Measurements from ENCODE around the gene RAD51AP2.

The RAD51AP2 gene

DNA sequence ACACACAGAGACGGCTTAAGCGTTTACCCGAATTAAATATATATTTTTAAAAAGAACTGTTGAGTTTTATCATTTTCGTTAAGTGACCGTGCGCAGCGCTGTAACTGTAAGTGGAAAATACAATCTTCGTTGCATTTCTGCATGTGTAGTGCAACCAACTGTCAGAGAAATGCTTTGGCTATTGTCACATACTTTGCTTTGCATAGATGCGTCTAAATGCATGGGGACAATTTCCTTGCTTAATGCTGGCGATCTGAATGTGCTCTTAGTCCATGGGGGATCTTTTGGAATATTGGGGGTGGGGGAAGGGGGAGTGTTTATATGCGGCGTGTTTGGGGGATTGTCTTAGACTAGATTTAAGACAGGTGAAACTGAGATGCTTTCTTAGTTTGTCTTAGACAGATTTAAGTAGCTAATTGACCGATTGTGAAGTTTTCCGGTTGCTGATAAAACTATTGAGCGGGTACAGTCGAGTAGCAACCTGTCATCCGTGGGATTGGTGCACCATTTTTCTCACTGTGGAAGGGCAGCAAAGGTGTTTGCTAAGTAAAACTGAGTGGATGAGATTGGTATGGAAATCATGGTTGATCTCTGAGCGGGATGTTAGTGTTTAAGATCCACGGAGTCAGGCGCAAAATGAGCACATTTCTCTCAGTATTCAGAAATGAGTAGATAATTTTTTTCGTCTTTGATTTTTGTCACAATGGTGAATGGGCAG is 22.7 kb upstream of the RAD51AP2 start:
- Histone ChIP-seq H3K4me3 (replicated peaks; ENCODE audit: insufficient read depth, low read length) (no peak overlapping the region), H3K27me3 (ENCODE audit: insufficient read depth, poor library complexity, severe bottlenecking) (peaks cover 52% of the 10 kb centered on the region), H3K27ac (replicated peaks) (no peak overlapping the region)
- DNase-seq (ENCODE audit: low read depth in 1 of 2, low spot score in 1 of 2) = no peak
- TF ChIP-seq, protein P1, sequence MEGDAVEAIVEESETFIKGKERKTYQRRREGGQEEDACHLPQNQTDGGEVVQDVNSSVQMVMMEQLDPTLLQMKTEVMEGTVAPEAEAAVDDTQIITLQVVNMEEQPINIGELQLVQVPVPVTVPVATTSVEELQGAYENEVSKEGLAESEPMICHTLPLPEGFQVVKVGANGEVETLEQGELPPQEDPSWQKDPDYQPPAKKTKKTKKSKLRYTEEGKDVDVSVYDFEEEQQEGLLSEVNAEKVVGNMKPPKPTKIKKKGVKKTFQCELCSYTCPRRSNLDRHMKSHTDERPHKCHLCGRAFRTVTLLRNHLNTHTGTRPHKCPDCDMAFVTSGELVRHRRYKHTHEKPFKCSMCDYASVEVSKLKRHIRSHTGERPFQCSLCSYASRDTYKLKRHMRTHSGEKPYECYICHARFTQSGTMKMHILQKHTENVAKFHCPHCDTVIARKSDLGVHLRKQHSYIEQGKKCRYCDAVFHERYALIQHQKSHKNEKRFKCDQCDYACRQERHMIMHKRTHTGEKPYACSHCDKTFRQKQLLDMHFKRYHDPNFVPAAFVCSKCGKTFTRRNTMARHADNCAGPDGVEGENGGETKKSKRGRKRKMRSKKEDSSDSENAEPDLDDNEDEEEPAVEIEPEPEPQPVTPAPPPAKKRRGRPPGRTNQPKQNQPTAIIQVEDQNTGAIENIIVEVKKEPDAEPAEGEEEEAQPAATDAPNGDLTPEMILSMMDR (IDR thresholded peaks at IDR 0.05; ENCODE audit: insufficient read depth, low read length) = no peak
- TF ChIP-seq POLR2AphosphoS5 (IDR thresholded peaks at IDR 0.05; ENCODE audit: low read depth) (no peak), GABPA (IDR thresholded peaks at IDR 0.05; ENCODE audit: low read depth) (no peak), SPI1 (IDR thresholded peaks at IDR 0.05; ENCODE audit: borderline replicate concordance, low read depth) (no peak)
- TF ChIP-seq, protein P2, sequence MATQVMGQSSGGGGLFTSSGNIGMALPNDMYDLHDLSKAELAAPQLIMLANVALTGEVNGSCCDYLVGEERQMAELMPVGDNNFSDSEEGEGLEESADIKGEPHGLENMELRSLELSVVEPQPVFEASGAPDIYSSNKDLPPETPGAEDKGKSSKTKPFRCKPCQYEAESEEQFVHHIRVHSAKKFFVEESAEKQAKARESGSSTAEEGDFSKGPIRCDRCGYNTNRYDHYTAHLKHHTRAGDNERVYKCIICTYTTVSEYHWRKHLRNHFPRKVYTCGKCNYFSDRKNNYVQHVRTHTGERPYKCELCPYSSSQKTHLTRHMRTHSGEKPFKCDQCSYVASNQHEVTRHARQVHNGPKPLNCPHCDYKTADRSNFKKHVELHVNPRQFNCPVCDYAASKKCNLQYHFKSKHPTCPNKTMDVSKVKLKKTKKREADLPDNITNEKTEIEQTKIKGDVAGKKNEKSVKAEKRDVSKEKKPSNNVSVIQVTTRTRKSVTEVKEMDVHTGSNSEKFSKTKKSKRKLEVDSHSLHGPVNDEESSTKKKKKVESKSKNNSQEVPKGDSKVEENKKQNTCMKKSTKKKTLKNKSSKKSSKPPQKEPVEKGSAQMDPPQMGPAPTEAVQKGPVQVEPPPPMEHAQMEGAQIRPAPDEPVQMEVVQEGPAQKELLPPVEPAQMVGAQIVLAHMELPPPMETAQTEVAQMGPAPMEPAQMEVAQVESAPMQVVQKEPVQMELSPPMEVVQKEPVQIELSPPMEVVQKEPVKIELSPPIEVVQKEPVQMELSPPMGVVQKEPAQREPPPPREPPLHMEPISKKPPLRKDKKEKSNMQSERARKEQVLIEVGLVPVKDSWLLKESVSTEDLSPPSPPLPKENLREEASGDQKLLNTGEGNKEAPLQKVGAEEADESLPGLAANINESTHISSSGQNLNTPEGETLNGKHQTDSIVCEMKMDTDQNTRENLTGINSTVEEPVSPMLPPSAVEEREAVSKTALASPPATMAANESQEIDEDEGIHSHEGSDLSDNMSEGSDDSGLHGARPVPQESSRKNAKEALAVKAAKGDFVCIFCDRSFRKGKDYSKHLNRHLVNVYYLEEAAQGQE (IDR thresholded peaks at IDR 0.05; ENCODE audit: insufficient replicate concordance, low read depth) = no peak

DNA sequence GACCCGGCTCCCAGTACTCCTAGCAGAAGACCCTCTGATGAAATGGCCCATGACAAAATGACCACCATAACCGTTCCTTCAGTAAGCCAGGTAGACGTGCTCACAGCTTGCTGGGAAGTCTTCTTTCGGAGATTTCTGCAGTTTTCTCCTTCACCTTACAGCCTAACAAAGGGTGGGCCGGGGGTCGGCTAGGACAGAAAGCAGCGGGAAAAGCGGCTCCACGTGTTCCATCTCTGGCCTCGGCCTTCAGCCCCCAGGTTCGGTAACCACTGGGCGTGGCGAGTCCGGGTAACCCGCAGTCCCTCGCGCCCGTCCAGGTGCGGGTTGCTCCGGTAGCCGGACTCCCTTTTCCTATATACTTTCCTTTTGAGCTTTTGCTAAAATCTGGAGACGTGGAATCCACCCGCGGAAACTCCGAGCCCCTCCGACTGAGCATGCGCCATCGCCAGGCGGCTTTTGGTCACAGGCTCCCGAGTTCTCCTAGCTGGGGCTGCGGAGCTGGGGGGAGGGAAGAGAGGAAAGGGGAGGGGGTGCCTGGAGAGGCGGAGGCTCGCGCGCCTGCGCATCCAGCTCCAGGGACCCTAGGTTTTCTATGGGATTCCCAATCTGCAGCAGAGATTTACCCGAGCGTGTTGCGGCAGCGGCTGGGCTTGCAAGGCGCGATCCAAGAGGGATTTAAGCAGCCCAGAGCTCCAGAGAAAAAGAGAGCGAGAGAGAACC is 22.0 kb upstream of the RAD51AP2 start, which contains the start of gene VSNL1:
Gene VSNL1, plus strand, starts transcription at position 604 of the 720 bp plus-strand sequence. CDS start 51,379 bp downstream, outside the sequence.
- peaks cover 52% of the 10 kb centered on the region for H3K27me3 ChIP-seq (ENCODE audit: insufficient read depth, poor library complexity, severe bottlenecking)
- H3K27ac ChIP-seq (replicated peaks) = no peak within 1 kb of the TSS
- no peak within 1 kb of the TSS for H3K4me3 ChIP-seq (replicated peaks; ENCODE audit: insufficient read depth, low read length)
- TF ChIP-seq, protein P1 (IDR thresholded peaks at IDR 0.05; ENCODE audit: insufficient read depth, low read length) = no peak
- DNase-seq (ENCODE audit: low read depth in 1 of 2, low spot score in 1 of 2) = no peak

DNA sequence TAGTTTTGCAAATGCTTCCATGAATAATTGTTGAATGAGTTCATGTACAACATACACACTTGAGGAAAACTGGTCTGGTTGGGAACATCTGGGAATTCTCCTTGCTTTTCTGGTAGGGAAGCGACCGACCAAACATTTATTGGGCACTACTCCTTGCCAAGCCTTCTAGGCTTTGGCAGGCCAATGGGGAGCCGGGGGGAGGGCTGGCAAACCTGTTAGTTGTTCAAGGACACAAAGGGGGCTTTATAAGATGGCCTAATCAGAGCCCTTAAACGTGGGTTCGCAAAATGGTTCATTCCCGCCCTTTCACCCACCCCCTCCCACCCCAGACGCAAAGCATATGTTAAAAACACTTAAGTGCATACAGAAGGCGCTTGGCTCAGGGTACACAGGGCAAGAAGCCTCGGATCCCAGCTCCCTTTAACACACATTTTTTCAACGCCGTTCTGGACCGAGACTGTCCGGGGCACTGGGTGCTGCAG is 21.4 kb upstream of the RAD51AP2 start:
- DNase-seq (ENCODE audit: low read depth in 1 of 2, low spot score in 1 of 2) = no peak
- Histone ChIP-seq H3K27me3 (ENCODE audit: insufficient read depth, poor library complexity, severe bottlenecking) (peaks cover 52% of the 10 kb centered on the region), H3K4me3 (replicated peaks; ENCODE audit: insufficient read depth, low read length) (no peak overlapping the region), H3K27ac (replicated peaks) (no peak overlapping the region)
- TF ChIP-seq GABPA (IDR thresholded peaks at IDR 0.05; ENCODE audit: low read depth) (no peak), SPI1 (IDR thresholded peaks at IDR 0.05; ENCODE audit: borderline replicate concordance, low read depth) (no peak), POLR2AphosphoS5 (IDR thresholded peaks at IDR 0.05; ENCODE audit: low read depth) (no peak)
- TF ChIP-seq, protein P1 (IDR thresholded peaks at IDR 0.05; ENCODE audit: insufficient read depth, low read length) = no peak
- TF ChIP-seq, protein P2 (IDR thresholded peaks at IDR 0.05; ENCODE audit: insufficient replicate concordance, low read depth) = no peak

Data from HL-60 (cell line).